H9 (cell line): Measurements from ENCODE around the gene TCEA3. TPM values are rescaled to one million over a fixed set of nuclear protein-coding genes. Genes with fewer than 3 reads are reported as not detected.

Source experiments
- DNase-seq: peaks from one replicate; pipeline ENCODE4 v3.0.0-alpha.2; 2017
- H2AFZ ChIP-seq: one replicate; pipeline ENCODE4 v1.6.1; 2013; ENCODE audit warnings: mild to moderate bottlenecking, low read length, control low read depth, moderate library complexity
- H2AK5ac ChIP-seq: 2 replicates; pipeline ENCODE4 v1.6.1; 2013; ENCODE audit warnings: low read length, control low read depth, mixed read lengths; ENCODE audit not compliant: insufficient read length
- H2BK120ac ChIP-seq: one replicate; pipeline ENCODE4 v1.6.1; 2013; ENCODE audit warnings: low read depth, mild to moderate bottlenecking, low read length, control low read depth, inconsistent platforms; ENCODE audit not compliant: poor library complexity, severe bottlenecking
- H2BK12ac ChIP-seq: 2 replicates; pipeline ENCODE4 v1.6.1; 2013; ENCODE audit warnings: low read length, control low read depth, mixed read lengths, low read depth; ENCODE audit not compliant: insufficient read length
- H2BK15ac ChIP-seq: 2 replicates; pipeline ENCODE4 v1.6.1; 2013; ENCODE audit warnings: low read depth, low read length, control low read depth
- H2BK20ac ChIP-seq: one replicate; pipeline ENCODE4 v1.6.1; 2013; ENCODE audit warnings: low read depth, mild to moderate bottlenecking, low read length, control low read depth, inconsistent platforms; ENCODE audit not compliant: poor library complexity, severe bottlenecking
- H2BK5ac ChIP-seq: 2 replicates; pipeline ENCODE4 v1.6.1; 2013; ENCODE audit warnings: low read length, control low read depth, mixed read lengths; ENCODE audit not compliant: insufficient read length
- H3K14ac ChIP-seq: 2 replicates; pipeline ENCODE4 v1.6.1; 2013; ENCODE audit warnings: low read length, control low read depth; ENCODE audit not compliant: insufficient read depth
- H3K18ac ChIP-seq: 2 replicates; pipeline ENCODE4 v1.6.1; 2013; ENCODE audit warnings: low read depth, mild to moderate bottlenecking, mixed read lengths, low read length, control low read depth; ENCODE audit not compliant: insufficient read length
- H3K23ac ChIP-seq: 2 replicates; pipeline ENCODE4 v1.6.1; 2013; ENCODE audit warnings: low read length, control low read depth, mixed read lengths, low read depth; ENCODE audit not compliant: insufficient read length
- H3K23me2 ChIP-seq: 2 replicates; pipeline ENCODE4 v1.6.1; 2013; ENCODE audit warnings: low read depth, mild to moderate bottlenecking, mixed read lengths, low read length, control low read depth; ENCODE audit not compliant: insufficient read length, poor library complexity, severe bottlenecking
- H3K27ac ChIP-seq: 2 replicates; pipeline ENCODE4 v1.5.1; 2013; ENCODE audit warnings: low read length, control low read depth, mixed read lengths, low read depth; ENCODE audit not compliant: insufficient read length
- H3K27me3 ChIP-seq: 2 replicates; pipeline ENCODE4 v1.6.1; 2013; ENCODE audit warnings: low read length, control low read depth, inconsistent platforms; ENCODE audit not compliant: insufficient read depth
- H3K4ac ChIP-seq: 2 replicates; pipeline ENCODE4 v1.6.1; 2013; ENCODE audit warnings: low read depth, mild to moderate bottlenecking, control low read depth, inconsistent platforms, low read length, moderate library complexity
- H3K4me1 ChIP-seq: 2 replicates; pipeline ENCODE4 v1.6.1; 2013; ENCODE audit warnings: low read length, control low read depth, inconsistent platforms; ENCODE audit not compliant: insufficient read depth
- H3K4me2 ChIP-seq: 2 replicates; pipeline ENCODE4 v1.6.1; 2013; ENCODE audit warnings: low read length, control low read depth, mixed read lengths; ENCODE audit not compliant: insufficient read length, insufficient read depth
- H3K56ac ChIP-seq: 2 replicates; pipeline ENCODE4 v1.6.1; 2013; ENCODE audit warnings: low read depth, mild to moderate bottlenecking, mixed read lengths, low read length, control low read depth; ENCODE audit not compliant: insufficient read length
- H3K79me1 ChIP-seq: 2 replicates; pipeline ENCODE4 v1.6.1; 2013; ENCODE audit warnings: low read depth, mild to moderate bottlenecking, moderate library complexity, low read length, control low read depth, inconsistent platforms; ENCODE audit not compliant: insufficient read depth, poor library complexity, severe bottlenecking
- H3K79me2 ChIP-seq: 2 replicates; pipeline ENCODE4 v1.6.1; 2013; ENCODE audit warnings: low read length, control low read depth, inconsistent platforms; ENCODE audit not compliant: insufficient read depth
- H3K9ac ChIP-seq: 2 replicates; pipeline ENCODE4 v1.6.1; 2013; ENCODE audit warnings: low read length, control low read depth, mixed read lengths; ENCODE audit not compliant: insufficient read length; ENCODE audit errors: extremely low read depth
- H3K9me3 ChIP-seq: one replicate; pipeline ENCODE4 v1.6.1; 2013; ENCODE audit warnings: low read depth, low read length, inconsistent platforms; ENCODE audit not compliant: control insufficient read depth
- H3T11ph ChIP-seq: one replicate; pipeline ENCODE4 v1.6.1; 2013; ENCODE audit warnings: mild to moderate bottlenecking, low read length, control low read depth, inconsistent platforms
- H4K20me1 ChIP-seq: one replicate; pipeline ENCODE4 v1.6.1; 2013; ENCODE audit not compliant: control insufficient read depth, insufficient read length, insufficient read depth
- H4K5ac ChIP-seq: 2 replicates; pipeline ENCODE4 v1.6.1; 2013; ENCODE audit warnings: low read depth, mild to moderate bottlenecking, mixed read lengths, low read length, control low read depth; ENCODE audit not compliant: insufficient read length
- H4K8ac ChIP-seq: replicated peaks from 2 replicates; pipeline ENCODE4 v1.6.1; 2013; ENCODE audit warnings: low read length, control low read depth, mixed read lengths, low read depth; ENCODE audit not compliant: insufficient read length
- H4K91ac ChIP-seq: 2 replicates; pipeline ENCODE4 v1.6.1; 2013; ENCODE audit warnings: low read depth, mild to moderate bottlenecking, moderate library complexity, mixed read lengths, low read length, control low read depth; ENCODE audit not compliant: insufficient read length
- H3K27ac Mint-ChIP-seq, 3 experiments: 2 replicates in 2 of 3; 3 replicates in 1 of 3; pipeline ENCODE4 v1.8.0; 2020 to 2021; ENCODE audit warnings: mixed read lengths in 3 of 3, mild to moderate bottlenecking in 1 of 3, moderate library complexity in 1 of 3
- H3K27me3 Mint-ChIP-seq: 2 replicates; pipeline ENCODE4 v1.8.0; 2021; ENCODE audit warnings: low read depth, mild to moderate bottlenecking, moderate library complexity, mixed read lengths
- H3K36me3 Mint-ChIP-seq, 3 experiments: 2 replicates in 2 of 3; 3 replicates in 1 of 3; pipeline ENCODE4 v1.8.0; 2020 to 2021; ENCODE audit warnings: low read depth in 3 of 3, mixed read lengths in 3 of 3; ENCODE audit not compliant: insufficient read depth in 1 of 3
- H3K4me1 Mint-ChIP-seq, 2 experiments: 2 replicates each; pipeline ENCODE4 v1.8.0; 2020; ENCODE audit warnings: mixed read lengths in 2 of 2
- H3K4me3 Mint-ChIP-seq, 2 experiments: 2 replicates in 1 of 2; 3 replicates in 1 of 2; pipeline ENCODE4 v1.8.0; 2020 to 2021; ENCODE audit warnings: mild to moderate bottlenecking in 2 of 2, mixed read lengths in 2 of 2, moderate library complexity in 1 of 2
- H3K9me3 Mint-ChIP-seq, 2 experiments: 2 replicates in 1 of 2; 3 replicates in 1 of 2; pipeline ENCODE4 v1.8.0; 2020; ENCODE audit warnings: mild to moderate bottlenecking in 2 of 2, mixed read lengths in 2 of 2, moderate library complexity in 1 of 2
- CTCF ChIP-seq: fragments of 200-600 bp; sonication (generic); conservative IDR thresholded peaks from 3 replicates; pipeline ENCODE4 v1.8.0; 2021; ENCODE audit warnings: antibody characterized with exemption, mild to moderate bottlenecking
- WGBS: extraction: QIAGEN DNeasy Blood & Tissue Kit; methylation state at CpG from one replicate; pipeline ENCODE4 v1.1.7; 2013; ENCODE audit warnings: missing lambda C conversion rate, low lambda C conversion rate, mixed read lengths; ENCODE audit not compliant: insufficient read length; ENCODE audit errors: extremely low coverage; 5-methylcytosine and 5-hydroxymethylcytosine counted together
- total RNA-seq: library from RNA; stranded (reverse); gene quantifications from 2 replicates; pipeline ENCODE4 v1.2.1, GENCODE V29; 2021

The TCEA3 gene
- total RNA-seq, 1 experiment from 2014 or later, result 0.37 TPM

- no peaks in the 10 kb centered on the region for H3K79me2 ChIP-seq
- no peaks in the 10 kb centered on the region for H3K79me1 ChIP-seq
- Mint-ChIP-seq H3K4me1 (no peaks in the 10 kb centered on the region), H3K9me3 (no peaks in the 10 kb centered on the region), H3K4me3 (no peak overlapping the region), H3K36me3 (peaks cover 1 to 26% (median 3%) of the 10 kb centered on the region in 3 experiments; a peak in 5 of 7 replicates), H3K27ac (no peak overlapping the region), H3K27me3 (no peaks in the 10 kb centered on the region)
- TF ChIP-seq CTCF, result no peak
- H3K23me2 ChIP-seq, result no peaks in the 10 kb centered on the region
- H3K14ac ChIP-seq, result no peak overlapping the region
- no peak overlapping the region for H3K56ac ChIP-seq
- H4K8ac ChIP-seq, result no peak overlapping the region
- no peak overlapping the region for H2BK5ac ChIP-seq
- H3K27ac ChIP-seq, result no peak overlapping the region
- no peak overlapping the region for H3K4me2 ChIP-seq
- H3K9ac ChIP-seq, result no peak overlapping the region
- no peak overlapping the region for H2AFZ ChIP-seq
- no peak overlapping the region for H4K5ac ChIP-seq
- no peak overlapping the region for H2BK15ac ChIP-seq
- H3K23ac ChIP-seq, result no peak overlapping the region
- no peak overlapping the region for H3K18ac ChIP-seq
- no peak for DNase-seq
- no peaks in the 10 kb centered on the region for H3K9me3 ChIP-seq
- no peaks in the 10 kb centered on the region for H4K20me1 ChIP-seq
- no peak overlapping the region for H3K4ac ChIP-seq
- no peak overlapping the region for H2BK20ac ChIP-seq
- no peak overlapping the region for H2BK120ac ChIP-seq
- H3K4me1 ChIP-seq, result no peaks in the 10 kb centered on the region
- no peak overlapping the region for H3T11ph ChIP-seq
- no peak overlapping the region for H2BK12ac ChIP-seq
- no peak overlapping the region for H2AK5ac ChIP-seq
- no CpG with 5 or more reads among the region's 1 CpG for WGBS
- H4K91ac ChIP-seq, result no peak overlapping the region
- H3K27me3 ChIP-seq, result no peaks in the 10 kb centered on the region
Observed at GRCh38 chr1:23451441-23451840, 26.9 kb upstream of the TCEA3 start.
